ENCODE results near the gene SLC10A7. TPM values are rescaled to one million over a fixed set of nuclear protein-coding genes. Genes with fewer than 3 reads are reported as not detected.

SLC10A7 gene
- total RNA-seq, 4 donors from 2014 or later, result 5.6 to 12.8 (median 6.8) TPM

DNA sequence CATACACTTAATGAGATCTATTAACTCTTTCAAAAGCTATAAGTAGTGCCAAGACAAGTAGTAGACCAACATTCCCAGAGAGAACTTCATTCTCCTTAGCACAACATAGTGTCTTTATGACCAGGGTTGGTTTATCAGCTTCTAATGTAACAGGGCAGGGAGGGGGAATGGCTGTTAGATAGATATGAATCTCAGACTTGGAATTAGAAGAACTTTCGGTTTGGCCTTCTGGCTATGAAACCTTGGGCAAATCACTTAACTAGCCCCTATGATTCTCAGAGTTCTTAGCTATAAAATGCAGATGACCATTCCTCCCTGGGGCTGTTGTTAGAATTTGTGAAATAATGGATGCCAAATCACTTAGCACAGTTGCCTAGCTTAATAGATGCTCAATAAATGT, 132.2 kb downstream of the SLC10A7 start:
- WGBS, 2 donors (ENCODE audit: low coverage in 1 of 2), result 89 to 100% methylated on average over 1 of the region's 1 CpG
- no peak for TF ChIP-seq EP300 (IDR thresholded peaks at IDR 0.05)
- no peak for TF ChIP-seq POLR2A (IDR thresholded peaks at IDR 0.05)
- TF ChIP-seq, protein P1, sequence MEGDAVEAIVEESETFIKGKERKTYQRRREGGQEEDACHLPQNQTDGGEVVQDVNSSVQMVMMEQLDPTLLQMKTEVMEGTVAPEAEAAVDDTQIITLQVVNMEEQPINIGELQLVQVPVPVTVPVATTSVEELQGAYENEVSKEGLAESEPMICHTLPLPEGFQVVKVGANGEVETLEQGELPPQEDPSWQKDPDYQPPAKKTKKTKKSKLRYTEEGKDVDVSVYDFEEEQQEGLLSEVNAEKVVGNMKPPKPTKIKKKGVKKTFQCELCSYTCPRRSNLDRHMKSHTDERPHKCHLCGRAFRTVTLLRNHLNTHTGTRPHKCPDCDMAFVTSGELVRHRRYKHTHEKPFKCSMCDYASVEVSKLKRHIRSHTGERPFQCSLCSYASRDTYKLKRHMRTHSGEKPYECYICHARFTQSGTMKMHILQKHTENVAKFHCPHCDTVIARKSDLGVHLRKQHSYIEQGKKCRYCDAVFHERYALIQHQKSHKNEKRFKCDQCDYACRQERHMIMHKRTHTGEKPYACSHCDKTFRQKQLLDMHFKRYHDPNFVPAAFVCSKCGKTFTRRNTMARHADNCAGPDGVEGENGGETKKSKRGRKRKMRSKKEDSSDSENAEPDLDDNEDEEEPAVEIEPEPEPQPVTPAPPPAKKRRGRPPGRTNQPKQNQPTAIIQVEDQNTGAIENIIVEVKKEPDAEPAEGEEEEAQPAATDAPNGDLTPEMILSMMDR (IDR thresholded peaks at IDR 0.05), result no peak
- TF ChIP-seq POLR2AphosphoS5 (IDR thresholded peaks at IDR 0.05), result no peak
- H3K4me3 ChIP-seq, result no peak overlapping the region
- H3K36me3 ChIP-seq, result no peaks in the 10 kb centered on the region
- no peaks in the 10 kb centered on the region for H3K9me3 ChIP-seq
- no peaks in the 10 kb centered on the region for H3K27me3 ChIP-seq
- no peak overlapping the region for H3K27ac ChIP-seq
- no peak for ATAC-seq
- H3K4me1 ChIP-seq, result no peaks in the 10 kb centered on the region

DNA sequence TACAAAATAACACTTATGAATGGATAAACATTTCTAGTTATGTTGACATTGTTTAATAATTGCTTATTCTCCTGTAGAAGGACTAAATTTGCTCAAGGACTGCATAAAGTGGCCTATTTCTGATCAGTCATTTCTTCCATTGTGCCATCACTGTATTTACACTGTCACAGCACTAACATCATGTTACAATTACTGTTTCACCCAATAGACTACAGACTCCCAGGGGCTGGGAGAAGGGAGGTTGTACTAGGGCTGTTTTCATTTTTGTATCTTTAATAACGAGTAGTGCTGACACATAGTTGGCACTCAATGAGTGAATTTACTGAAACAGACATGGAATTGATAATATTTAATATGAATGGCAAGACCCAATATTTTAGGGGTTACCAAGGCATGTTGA, 139.5 kb downstream of the SLC10A7 start:
- 25 to 55% methylated on average over 1 of the region's 1 CpG for WGBS, 2 donors (ENCODE audit: low coverage in 1 of 2)
- Histone ChIP-seq H3K4me1 (peaks cover 0 to 6% (median 0%) of the 10 kb centered on the region in 3 donors), H3K27ac (no peak overlapping the region), H3K9me3 (no peaks in the 10 kb centered on the region), H3K36me3 (no peaks in the 10 kb centered on the region), H3K4me3 (no peak overlapping the region), H3K27me3 (no peaks in the 10 kb centered on the region)
- ATAC-seq, result no peak
- no peak for TF ChIP-seq EP300 (IDR thresholded peaks at IDR 0.05)
- TF ChIP-seq POLR2A (IDR thresholded peaks at IDR 0.05), result no peak

DNA sequence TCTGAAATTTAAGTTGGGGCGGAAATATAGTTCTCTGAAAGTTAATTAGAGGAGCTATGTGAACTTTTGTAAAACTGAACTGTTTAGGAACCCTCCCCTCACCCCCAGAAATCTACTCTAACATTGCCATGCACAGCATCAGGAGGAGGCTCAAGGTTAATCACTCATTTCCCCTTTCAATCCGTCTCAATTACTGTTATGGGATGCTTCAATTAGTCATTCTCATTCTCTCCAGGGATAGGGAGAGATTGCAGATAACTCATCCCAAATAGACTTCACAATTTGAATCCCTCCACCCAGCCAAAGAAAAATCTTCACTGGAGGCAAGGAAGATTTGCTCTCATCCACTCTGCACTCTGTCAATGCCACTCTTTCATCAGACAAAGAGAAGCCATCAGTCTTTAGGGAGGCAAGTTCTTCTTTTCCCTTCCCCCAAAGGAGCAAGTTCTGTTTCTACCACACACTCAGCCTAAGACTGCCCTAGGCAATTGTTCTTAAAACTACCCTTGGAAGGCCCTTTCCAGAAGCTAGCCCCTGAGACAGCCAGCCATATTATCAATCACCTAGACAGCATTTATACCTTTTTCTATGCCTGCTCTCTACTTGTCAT, 140.4 kb downstream of the SLC10A7 start:
- Histone ChIP-seq H3K4me3 (no peak overlapping the region), H3K27me3 (no peaks in the 10 kb centered on the region), H3K27ac (no peak overlapping the region), H3K4me1 (peaks cover 0 to 6% (median 0%) of the 10 kb centered on the region in 3 donors), H3K36me3 (peaks cover 0 to 2% of the 10 kb centered on the region in 2 donors), H3K9me3 (peaks cover 0 to 5% (median 0%) of the 10 kb centered on the region in 3 donors)
- TF ChIP-seq EP300 (IDR thresholded peaks at IDR 0.05) (no peak), POLR2AphosphoS5 (IDR thresholded peaks at IDR 0.05) (no peak), POLR2A (IDR thresholded peaks at IDR 0.05) (no peak)
- TF ChIP-seq, protein P1 (IDR thresholded peaks at IDR 0.05), result no peak
- no peak for ATAC-seq
- WGBS, 2 donors (ENCODE audit: low coverage in 1 of 2), result 82 to 86% methylated on average over 2 of the region's 2 CpGs

DNA sequence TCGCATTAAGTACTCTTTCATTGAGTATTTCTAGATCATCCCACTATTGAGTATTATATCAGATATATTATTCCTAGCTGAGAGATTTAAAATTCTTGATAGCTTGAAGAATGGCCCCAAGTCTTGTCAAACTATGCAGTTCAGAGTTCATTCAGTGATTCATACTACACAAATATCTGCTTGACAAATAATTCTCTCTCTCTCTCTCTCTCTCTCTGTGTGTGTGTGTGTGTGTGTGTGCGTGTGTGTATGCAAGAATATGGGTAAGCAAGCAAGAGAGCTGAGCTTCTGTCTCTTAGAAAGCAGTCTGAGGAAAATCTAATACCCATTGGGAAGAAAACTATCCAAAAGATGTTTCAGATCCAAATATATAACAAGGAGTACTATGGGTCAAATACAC, 142.0 kb downstream of the SLC10A7 start:
- no peak for ATAC-seq
- no peak for TF ChIP-seq POLR2AphosphoS5 (IDR thresholded peaks at IDR 0.05)
- no peak for TF ChIP-seq EP300 (IDR thresholded peaks at IDR 0.05)
- no peak for TF ChIP-seq POLR2A (IDR thresholded peaks at IDR 0.05)
- TF ChIP-seq, protein P1 (IDR thresholded peaks at IDR 0.05), result no peak
- Histone ChIP-seq H3K27me3 (no peaks in the 10 kb centered on the region), H3K9me3 (peaks cover 0 to 10% (median 0%) of the 10 kb centered on the region in 3 donors), H3K4me3 (no peak overlapping the region), H3K4me1 (peaks cover 0 to 6% (median 0%) of the 10 kb centered on the region in 3 donors), H3K36me3 (peaks cover 0 to 4% of the 10 kb centered on the region in 2 donors), H3K27ac (no peak overlapping the region)
- WGBS, 2 donors (ENCODE audit: low coverage in 1 of 2), result 85 to 93% methylated on average over 2 of the region's 2 CpGs

DNA sequence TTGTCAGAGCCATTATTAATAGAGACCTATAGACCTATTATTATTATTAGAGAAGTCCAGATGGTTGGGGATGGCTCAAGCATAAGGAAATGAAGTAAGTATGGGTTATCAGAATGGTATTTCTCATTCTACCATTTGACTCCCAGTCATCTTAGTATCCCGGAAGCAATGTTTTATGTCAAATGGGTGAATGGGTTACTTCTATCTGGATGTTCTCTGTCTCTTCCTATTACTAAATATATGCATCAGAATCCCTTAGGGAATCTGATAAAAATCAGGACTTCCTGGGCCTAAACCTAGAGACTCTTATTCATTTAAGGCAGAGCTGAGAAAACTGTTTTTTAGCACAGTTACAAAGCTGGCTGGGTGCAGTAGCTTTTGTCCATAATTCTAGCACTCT, 149.9 kb downstream of the SLC10A7 start:
- peaks cover 0 to 4% of the 10 kb centered on the region in 2 donors for H3K36me3 ChIP-seq
- TF ChIP-seq, protein P1 (IDR thresholded peaks at IDR 0.05), result no peak
- TF ChIP-seq POLR2AphosphoS5 (IDR thresholded peaks at IDR 0.05) (no peak), EP300 (IDR thresholded peaks at IDR 0.05) (no peak), POLR2A (IDR thresholded peaks at IDR 0.05) (no peak)
- 75 to 100% methylated on average over 1 of the region's 1 CpG for WGBS, 2 donors (ENCODE audit: low coverage in 1 of 2)

More for the DNA sequence above, 149.9 kb downstream of the SLC10A7 start:
- no peak for ATAC-seq
- Histone ChIP-seq H3K27ac (no peak overlapping the region), H3K9me3 (peaks cover 0 to 9% (median 0%) of the 10 kb centered on the region in 3 donors), H3K4me1 (peaks cover 0 to 23% (median 12%) of the 10 kb centered on the region in 3 donors), H3K27me3 (no peaks in the 10 kb centered on the region), H3K4me3 (no peak overlapping the region)
